Right lobe of liver (tissue), 4 donors: ENCODE data around the gene BMPER.

ENCODE experiments used
- POLR2A ChIP-seq: fragments of 450-650 bp; IDR thresholded peaks from one replicate; pipeline ENCODE4 v1.6.1; 2017; ENCODE audit warnings: antibody characterized with exemption, mild to moderate bottlenecking
- TF ChIP-seq, protein P1 (sequence below), 4 donors: fragments of 200-600 bp in 3 of 4; fragments of 450-650 bp in 1 of 4; IDR thresholded peaks; one replicate each; pipeline versions ENCODE4 v1.5.1 to v1.8.0; 2016 to 2022; ENCODE audit warnings: antibody characterized with exemption in 4 of 4, mild to moderate bottlenecking in 2 of 4
- donor health status: DM: no; HTN: no; CAD: no.
- donor health status: DM: no; HTN: no; CAD: no.
- donor health status: DM: no; HTN: yes; CAD: no.

DNA sequence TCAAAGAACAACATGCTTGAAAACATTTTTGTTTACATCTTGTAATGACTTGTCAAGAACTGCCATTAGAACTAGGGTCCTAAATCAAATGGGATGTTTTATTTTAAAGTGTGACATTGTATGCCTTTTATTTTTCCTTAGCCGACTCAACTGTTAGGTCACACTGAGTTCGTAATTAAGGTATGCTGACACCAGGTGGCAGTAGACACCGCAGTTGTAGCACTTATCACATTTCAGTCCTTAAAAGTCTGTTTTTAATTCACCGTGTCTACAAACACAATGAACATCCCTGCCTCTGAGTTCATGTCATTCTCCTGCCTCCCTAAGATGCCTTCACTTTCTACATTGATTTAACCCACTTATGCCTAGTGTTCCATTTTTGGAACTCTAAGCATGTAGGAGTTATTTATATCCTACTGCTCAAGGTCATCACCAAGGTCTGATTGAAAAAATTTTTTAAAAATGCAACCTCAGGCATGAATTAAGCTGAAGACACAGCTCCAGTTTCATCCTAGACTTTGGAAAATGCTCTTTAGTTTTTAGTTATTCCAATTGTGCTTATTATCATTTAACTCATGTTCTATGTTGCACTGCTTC is 186.1 kb downstream of the BMPER start:
- TF ChIP-seq, protein P1, sequence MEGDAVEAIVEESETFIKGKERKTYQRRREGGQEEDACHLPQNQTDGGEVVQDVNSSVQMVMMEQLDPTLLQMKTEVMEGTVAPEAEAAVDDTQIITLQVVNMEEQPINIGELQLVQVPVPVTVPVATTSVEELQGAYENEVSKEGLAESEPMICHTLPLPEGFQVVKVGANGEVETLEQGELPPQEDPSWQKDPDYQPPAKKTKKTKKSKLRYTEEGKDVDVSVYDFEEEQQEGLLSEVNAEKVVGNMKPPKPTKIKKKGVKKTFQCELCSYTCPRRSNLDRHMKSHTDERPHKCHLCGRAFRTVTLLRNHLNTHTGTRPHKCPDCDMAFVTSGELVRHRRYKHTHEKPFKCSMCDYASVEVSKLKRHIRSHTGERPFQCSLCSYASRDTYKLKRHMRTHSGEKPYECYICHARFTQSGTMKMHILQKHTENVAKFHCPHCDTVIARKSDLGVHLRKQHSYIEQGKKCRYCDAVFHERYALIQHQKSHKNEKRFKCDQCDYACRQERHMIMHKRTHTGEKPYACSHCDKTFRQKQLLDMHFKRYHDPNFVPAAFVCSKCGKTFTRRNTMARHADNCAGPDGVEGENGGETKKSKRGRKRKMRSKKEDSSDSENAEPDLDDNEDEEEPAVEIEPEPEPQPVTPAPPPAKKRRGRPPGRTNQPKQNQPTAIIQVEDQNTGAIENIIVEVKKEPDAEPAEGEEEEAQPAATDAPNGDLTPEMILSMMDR (IDR thresholded peaks at IDR 0.05), result peak; percentile 64 to 82 (median 68)
- TF ChIP-seq POLR2A, result no peak
